ENCODE measurements around the gene PRPF4.

The PRPF4 gene

DNA sequence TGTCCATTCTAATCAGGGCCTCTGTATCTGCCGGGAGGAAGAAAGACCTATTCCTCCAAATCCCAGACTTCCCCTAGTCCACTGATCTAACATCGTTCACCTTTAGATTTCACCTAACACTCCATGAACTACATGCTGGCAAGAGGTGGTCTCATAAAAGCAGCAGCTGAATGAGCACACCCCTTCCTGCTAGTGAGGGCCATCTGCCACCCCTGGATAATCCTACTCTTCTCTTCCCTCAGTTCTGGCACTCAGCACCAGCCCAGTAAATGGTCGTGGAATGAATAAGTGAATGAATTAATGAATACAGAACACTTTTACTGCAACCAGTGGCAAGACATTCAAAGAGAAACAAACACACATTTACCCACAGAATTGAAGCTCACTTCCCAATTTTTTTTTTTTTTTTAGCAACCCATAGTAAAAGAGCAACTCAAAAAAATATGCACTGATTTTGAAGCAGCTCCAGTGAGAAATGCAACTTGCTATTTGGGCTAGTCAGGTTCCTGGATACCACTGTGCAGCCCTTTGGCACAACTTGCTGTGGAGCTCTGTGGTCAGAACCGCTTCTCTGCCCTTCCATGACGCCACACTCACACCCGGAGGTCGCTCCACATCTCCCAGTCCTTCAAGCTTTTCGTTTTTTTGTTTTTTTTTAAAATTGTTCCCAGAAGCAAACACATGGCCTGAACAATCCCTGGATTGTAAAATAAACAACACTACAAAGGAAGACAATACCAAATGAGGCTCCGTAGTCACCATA, 21.5 kb downstream of the PRPF4 start:
- Histone ChIP-seq H3K9me3 (ENCODE audit: control insufficient read depth, insufficient read depth, low read length) (no peaks in the 10 kb centered on the region), H3K27me3 (ENCODE audit: control insufficient read depth, insufficient read depth, low read length) (no peaks in the 10 kb centered on the region), H3K27ac (ENCODE audit: low read length) (no peak overlapping the region), H3K36me3 (ENCODE audit: control insufficient read depth, insufficient read depth, low read length) (peaks cover 5% of the 10 kb centered on the region; the same call in 1 of the 2 replicates), H3K4me3 (ENCODE audit: low read length) (no peak overlapping the region), H3K4me1 (ENCODE audit: control insufficient read depth, insufficient read depth, low read length) (0 out of 2 replicates have a peak, but pooled peaks cover 1% of the 10 kb centered on the region)
- no peak for DNase-seq (ENCODE audit: low read depth, low spot score)
- WGBS (ENCODE audit: insufficient coverage, insufficient read length): no CpG with 5 or more reads among the region's 9 CpGs

DNA sequence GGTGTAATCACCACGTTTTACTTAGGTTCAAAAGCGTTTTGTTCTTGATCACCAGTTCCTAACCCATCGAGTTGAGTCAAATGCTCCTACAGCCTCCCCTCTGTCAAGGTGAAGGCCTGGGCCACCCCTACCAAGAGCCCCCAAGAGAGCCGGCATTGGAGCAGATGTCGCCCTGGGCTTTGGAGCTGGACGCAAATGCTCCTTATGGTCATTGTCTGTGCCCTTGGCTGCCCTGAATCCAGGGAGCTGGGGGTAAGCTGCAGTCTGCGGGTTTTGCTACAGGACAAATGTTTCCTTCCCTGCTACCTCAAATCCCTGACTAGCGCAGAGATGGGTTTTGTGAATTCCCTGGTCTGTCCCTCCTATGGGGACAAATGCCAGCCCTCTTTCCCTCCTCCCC, 22.9 kb downstream of the PRPF4 start:
- H3K27ac ChIP-seq (ENCODE audit: low read length): no peak overlapping the region
- DNase-seq (ENCODE audit: low read depth, low spot score): no peak
- no CpG with 5 or more reads among the region's 8 CpGs for WGBS (ENCODE audit: insufficient coverage, insufficient read length)
- H3K4me3 ChIP-seq (ENCODE audit: low read length): no peak overlapping the region
- no peaks in the 10 kb centered on the region for H3K27me3 ChIP-seq (ENCODE audit: control insufficient read depth, insufficient read depth, low read length)
- H3K9me3 ChIP-seq (ENCODE audit: control insufficient read depth, insufficient read depth, low read length): no peaks in the 10 kb centered on the region
- 0 out of 2 replicates have a peak, but pooled peaks cover 1% of the 10 kb centered on the region for H3K4me1 ChIP-seq (ENCODE audit: control insufficient read depth, insufficient read depth, low read length)
- H3K36me3 ChIP-seq (ENCODE audit: control insufficient read depth, insufficient read depth, low read length): no peaks in the 10 kb centered on the region; the same call in 1 of the 2 replicates

DNA sequence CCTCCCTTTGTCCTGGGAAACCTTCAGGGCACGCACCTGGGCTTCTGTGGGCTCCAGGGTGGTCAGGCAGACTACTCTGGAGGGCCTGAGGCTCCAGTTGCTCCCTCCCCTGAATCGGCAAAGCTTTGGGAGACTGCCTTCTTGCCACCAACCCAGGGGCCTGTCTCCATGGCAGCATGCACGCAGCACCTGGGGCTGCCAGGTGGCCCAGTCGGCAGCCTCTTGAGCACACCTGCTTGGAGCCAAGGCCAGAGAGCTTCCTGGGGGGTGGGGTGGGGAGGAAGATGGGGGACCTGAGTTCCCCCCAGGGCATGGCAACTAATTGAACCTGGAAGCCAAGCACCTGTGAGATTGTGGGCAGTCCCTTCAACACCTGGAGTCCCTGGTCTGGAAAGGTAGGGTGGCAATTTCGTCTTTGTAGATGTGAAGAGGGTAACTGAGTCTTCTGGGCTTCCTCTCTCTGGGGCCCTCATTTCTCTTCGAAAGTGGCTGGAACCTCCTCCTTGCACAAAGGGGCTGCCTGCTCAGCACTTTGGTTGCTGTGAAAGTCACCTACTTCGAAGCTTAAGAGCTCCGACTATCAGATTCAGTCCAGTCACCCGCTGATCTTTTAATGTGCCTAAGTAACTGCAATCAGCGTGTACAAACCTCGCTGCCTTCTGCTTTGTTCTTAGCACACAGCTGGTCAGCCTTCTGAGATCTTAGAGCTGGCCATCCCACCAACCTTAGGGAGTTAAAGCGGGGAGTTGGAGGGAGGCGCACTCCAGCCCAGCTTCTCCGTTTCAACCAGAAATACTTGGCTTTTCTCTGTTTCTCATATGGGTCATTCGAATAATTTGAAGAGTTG, 23.7 kb downstream of the PRPF4 start:
- Histone ChIP-seq H3K9me3 (ENCODE audit: control insufficient read depth, insufficient read depth, low read length) (no peaks in the 10 kb centered on the region), H3K27me3 (ENCODE audit: control insufficient read depth, insufficient read depth, low read length) (no peaks in the 10 kb centered on the region), H3K36me3 (ENCODE audit: control insufficient read depth, insufficient read depth, low read length) (no peaks in the 10 kb centered on the region), H3K27ac (ENCODE audit: low read length) (no peak overlapping the region), H3K4me1 (ENCODE audit: control insufficient read depth, insufficient read depth, low read length) (0 out of 2 replicates have a peak, but pooled peaks cover 1% of the 10 kb centered on the region), H3K4me3 (ENCODE audit: low read length) (no peak overlapping the region)
- no peak for DNase-seq (ENCODE audit: low read depth, low spot score)
- WGBS (ENCODE audit: insufficient coverage, insufficient read length): no CpG with 5 or more reads among the region's 15 CpGs

DNA sequence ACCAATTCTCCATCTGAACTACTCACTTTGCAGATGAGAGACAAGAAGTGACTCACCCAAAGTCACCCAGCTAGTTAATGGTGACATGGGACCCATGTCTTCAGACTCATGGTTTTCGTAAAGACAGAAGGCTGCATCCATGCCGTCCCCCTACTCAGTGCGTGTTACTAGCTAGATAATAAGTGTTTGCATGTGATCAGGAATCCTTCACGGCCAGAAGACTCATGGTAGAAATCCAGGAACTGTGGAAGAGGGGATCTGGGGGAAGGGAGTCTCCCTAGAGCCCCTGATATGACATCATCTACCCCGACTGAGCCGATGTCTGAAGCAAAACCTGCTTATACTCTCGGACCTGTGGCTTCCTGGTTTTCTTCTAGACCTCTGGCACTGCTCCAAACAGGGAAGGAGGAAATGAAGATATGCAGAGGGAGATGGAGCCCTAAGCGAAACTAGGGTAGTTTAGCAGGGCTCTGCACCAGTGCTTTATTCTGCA, 24.4 kb downstream of the PRPF4 start:
- no peak overlapping the region for H3K4me3 ChIP-seq (ENCODE audit: low read length)
- H3K27me3 ChIP-seq (ENCODE audit: control insufficient read depth, insufficient read depth, low read length): no peaks in the 10 kb centered on the region
- WGBS (ENCODE audit: insufficient coverage, insufficient read length): no CpG with 5 or more reads among the region's 8 CpGs
- H3K36me3 ChIP-seq (ENCODE audit: control insufficient read depth, insufficient read depth, low read length): no peaks in the 10 kb centered on the region
- 0 out of 2 replicates have a peak, but pooled peaks cover 1% of the 10 kb centered on the region for H3K4me1 ChIP-seq (ENCODE audit: control insufficient read depth, insufficient read depth, low read length)
- DNase-seq (ENCODE audit: low read depth, low spot score): no peak
- H3K9me3 ChIP-seq (ENCODE audit: control insufficient read depth, insufficient read depth, low read length): no peaks in the 10 kb centered on the region
- no peak overlapping the region for H3K27ac ChIP-seq (ENCODE audit: low read length)

DNA sequence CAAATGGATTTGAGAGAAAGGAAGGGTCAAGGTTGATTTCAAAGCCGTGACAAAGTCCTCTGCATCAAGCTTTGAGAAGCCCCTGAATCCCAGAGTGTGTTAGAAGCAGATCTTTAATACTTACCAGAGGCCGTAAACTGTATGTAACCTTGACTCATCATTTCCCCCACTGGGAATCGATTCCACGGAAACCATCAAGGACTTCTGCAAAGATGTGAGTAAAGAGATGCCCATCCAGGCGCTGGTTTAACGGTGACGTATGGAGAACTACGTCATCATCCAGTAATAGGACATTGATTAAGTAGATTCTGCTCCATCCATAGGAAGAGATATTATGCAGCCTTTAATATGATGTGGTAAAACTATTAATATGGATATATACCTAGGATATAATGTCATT, 26.1 kb downstream of the PRPF4 start:
- Histone ChIP-seq H3K4me1 (ENCODE audit: control insufficient read depth, insufficient read depth, low read length) (0 out of 2 replicates have a peak, but pooled peaks cover 1% of the 10 kb centered on the region), H3K9me3 (ENCODE audit: control insufficient read depth, insufficient read depth, low read length) (no peaks in the 10 kb centered on the region), H3K36me3 (ENCODE audit: control insufficient read depth, insufficient read depth, low read length) (no peaks in the 10 kb centered on the region), H3K4me3 (ENCODE audit: low read length) (no peak overlapping the region), H3K27me3 (ENCODE audit: control insufficient read depth, insufficient read depth, low read length) (no peaks in the 10 kb centered on the region), H3K27ac (ENCODE audit: low read length) (no peak overlapping the region)
- no peak for DNase-seq (ENCODE audit: low read depth, low spot score)
- WGBS (ENCODE audit: insufficient coverage, insufficient read length): no CpG with 5 or more reads among the region's 8 CpGs

DNA sequence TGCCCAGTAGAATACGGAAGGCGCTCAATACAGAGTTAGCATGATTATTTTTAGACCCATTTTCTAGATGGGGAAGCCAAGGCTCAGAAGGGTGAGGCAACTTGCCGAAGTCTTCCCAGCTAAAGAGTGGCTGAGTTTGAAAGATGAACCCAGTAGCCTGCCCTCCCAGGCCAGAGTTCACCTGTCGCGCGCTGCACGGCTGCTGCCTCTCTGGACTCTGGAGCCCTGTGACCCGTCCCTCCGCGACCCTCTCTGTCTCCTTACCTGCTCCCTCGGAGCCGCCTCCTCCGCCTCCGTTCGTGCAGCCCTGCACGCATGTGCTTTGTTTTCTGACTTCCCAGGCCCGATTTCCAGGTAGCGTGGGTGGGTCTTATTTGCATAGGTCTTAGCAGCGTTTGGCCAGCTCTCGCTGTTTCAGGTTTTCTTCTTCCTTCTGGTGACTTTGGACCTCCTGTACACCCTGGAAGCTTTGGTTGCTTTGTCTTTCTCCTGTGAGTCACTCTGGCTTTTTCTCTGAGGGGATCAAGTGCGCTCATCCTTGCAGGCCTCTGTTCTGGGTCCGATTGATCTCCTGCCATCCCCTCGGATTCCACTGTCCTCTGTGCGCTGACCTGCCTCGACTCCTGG, 27.4 kb downstream of the PRPF4 start, which contains the start of gene RNF183:
Gene RNF183 (minus strand): TSS at position 585 of the 627 bp plus-strand sequence. CDS start 5,192 bp downstream, outside the sequence.
- H3K27me3 ChIP-seq (ENCODE audit: control insufficient read depth, insufficient read depth, low read length): no peaks in the 10 kb centered on the region
- no CpG with 5 or more reads among the region's 25 CpGs for WGBS (ENCODE audit: insufficient coverage, insufficient read length)
- no peak within 1 kb of the TSS for H3K4me3 ChIP-seq (ENCODE audit: low read length)
- H3K9me3 ChIP-seq (ENCODE audit: control insufficient read depth, insufficient read depth, low read length): no peaks in the 10 kb centered on the region
- no peak for DNase-seq (ENCODE audit: low read depth, low spot score)
- H3K36me3 ChIP-seq (ENCODE audit: control insufficient read depth, insufficient read depth, low read length): no peaks in the 10 kb centered on the region
- H3K4me1 ChIP-seq (ENCODE audit: control insufficient read depth, insufficient read depth, low read length): 0 out of 2 replicates have a peak, but pooled peaks cover 1% of the 10 kb centered on the region
- no peak within 1 kb of the TSS for H3K27ac ChIP-seq (ENCODE audit: low read length)

DNA sequence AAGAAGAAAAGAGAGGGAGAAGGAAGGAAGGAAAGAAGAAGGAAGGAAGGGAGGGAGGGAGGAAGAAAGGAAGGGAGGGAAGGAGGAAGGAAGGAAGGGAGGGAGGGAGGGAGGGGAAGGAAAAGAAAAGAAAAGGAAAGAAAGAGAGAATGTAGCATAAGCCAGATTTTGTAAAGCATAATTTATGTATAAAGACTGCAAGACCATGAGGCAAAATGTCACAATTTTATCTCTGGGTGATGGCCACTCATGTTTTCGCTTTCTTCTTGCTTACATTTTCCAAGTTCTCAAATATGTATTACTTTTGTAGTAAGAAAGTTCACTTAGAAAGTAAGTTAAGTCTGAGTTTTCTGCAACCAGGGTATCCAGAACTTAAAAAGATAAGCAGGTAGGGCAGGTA, 31.1 kb downstream of the PRPF4 start:
- no peak overlapping the region for H3K27ac ChIP-seq (ENCODE audit: low read length)
- no CpG with 5 or more reads among the region's 1 CpG for WGBS (ENCODE audit: insufficient coverage, insufficient read length)
- H3K36me3 ChIP-seq (ENCODE audit: control insufficient read depth, insufficient read depth, low read length): no peaks in the 10 kb centered on the region
- H3K4me3 ChIP-seq (ENCODE audit: low read length): no peak overlapping the region
- no peaks in the 10 kb centered on the region for H3K27me3 ChIP-seq (ENCODE audit: control insufficient read depth, insufficient read depth, low read length)
- DNase-seq (ENCODE audit: low read depth, low spot score): no peak
- no peaks in the 10 kb centered on the region for H3K4me1 ChIP-seq (ENCODE audit: control insufficient read depth, insufficient read depth, low read length)
- no peaks in the 10 kb centered on the region for H3K9me3 ChIP-seq (ENCODE audit: control insufficient read depth, insufficient read depth, low read length)

DNA sequence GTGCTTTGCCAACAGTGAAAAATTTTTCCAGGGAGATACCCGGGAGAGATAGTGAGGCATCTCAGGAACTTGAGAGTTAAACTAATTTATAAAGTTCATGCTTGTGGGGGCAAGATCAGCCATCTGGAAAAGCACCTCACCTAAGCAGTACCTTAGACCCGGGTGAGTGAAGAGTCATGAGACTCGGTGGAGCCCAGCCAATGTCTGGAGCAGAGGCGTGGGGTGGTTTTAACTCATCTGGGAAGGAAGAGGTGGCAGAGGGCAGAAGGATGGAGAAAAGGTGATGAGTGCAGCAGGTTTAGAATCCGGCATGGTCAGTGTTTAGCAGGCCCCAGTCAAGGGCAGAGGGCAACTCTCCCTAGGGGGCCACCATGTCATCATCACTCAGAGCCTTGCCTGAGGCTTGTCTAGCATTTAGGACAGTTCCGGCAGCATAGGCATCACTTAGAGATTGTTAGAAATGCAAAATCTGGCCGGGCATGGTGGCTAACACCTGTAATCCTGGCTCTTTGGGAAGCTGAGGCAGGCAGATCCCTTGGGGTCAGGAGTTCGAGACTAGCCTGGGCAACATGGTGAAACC, 32.0 kb downstream of the PRPF4 start:
- Histone ChIP-seq H3K4me1 (ENCODE audit: control insufficient read depth, insufficient read depth, low read length) (no peaks in the 10 kb centered on the region), H3K4me3 (ENCODE audit: low read length) (no peak overlapping the region), H3K36me3 (ENCODE audit: control insufficient read depth, insufficient read depth, low read length) (no peaks in the 10 kb centered on the region), H3K27ac (ENCODE audit: low read length) (no peak overlapping the region), H3K9me3 (ENCODE audit: control insufficient read depth, insufficient read depth, low read length) (no peaks in the 10 kb centered on the region), H3K27me3 (ENCODE audit: control insufficient read depth, insufficient read depth, low read length) (no peaks in the 10 kb centered on the region)
- no CpG with 5 or more reads among the region's 8 CpGs for WGBS (ENCODE audit: insufficient coverage, insufficient read length)
- DNase-seq (ENCODE audit: low read depth, low spot score): no peak

DNA sequence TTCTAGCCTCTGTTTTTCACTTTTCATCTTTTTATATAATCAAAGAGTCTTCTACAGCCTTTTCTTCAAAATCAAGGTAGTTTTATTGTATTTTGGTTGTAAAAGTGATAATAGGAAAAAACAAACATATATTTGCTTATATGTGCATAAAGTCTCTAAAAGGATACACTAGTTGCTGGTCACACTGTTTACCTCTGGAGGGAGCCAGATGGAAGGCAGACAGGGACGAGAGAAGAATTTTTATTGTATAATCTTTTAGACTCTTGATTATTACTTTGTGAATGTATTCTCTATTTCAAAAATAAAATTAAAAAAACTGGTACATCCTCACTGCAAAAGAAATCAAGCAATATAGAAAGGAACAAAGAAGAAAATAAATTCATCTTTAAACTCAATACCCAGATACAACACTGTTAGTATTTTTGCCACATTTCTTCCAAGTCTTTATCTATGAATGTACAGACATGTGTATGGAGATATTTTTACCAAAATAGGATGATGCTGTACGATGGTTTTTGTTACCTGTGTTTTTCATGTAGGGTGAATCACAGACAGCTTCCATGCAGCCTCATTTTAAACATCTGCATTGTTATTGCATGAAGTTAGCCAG, 33.9 kb downstream of the PRPF4 start:
- H3K27ac ChIP-seq (ENCODE audit: low read length): no peak overlapping the region
- H3K4me1 ChIP-seq (ENCODE audit: control insufficient read depth, insufficient read depth, low read length): no peaks in the 10 kb centered on the region
- no peak for DNase-seq (ENCODE audit: low read depth, low spot score)
- no peaks in the 10 kb centered on the region for H3K9me3 ChIP-seq (ENCODE audit: control insufficient read depth, insufficient read depth, low read length)
- no CpG with 5 or more reads among the region's 2 CpGs for WGBS (ENCODE audit: insufficient coverage, insufficient read length)
- no peak overlapping the region for H3K4me3 ChIP-seq (ENCODE audit: low read length)
- H3K27me3 ChIP-seq (ENCODE audit: control insufficient read depth, insufficient read depth, low read length): no peaks in the 10 kb centered on the region
- no peaks in the 10 kb centered on the region for H3K36me3 ChIP-seq (ENCODE audit: control insufficient read depth, insufficient read depth, low read length)

All from iPS DF 6.9 (cell line).